GM10266 (cell line): ENCODE data around the gene P2RX7.

ENCODE experiments used
- DNase-seq: peaks from one replicate; pipeline ENCODE4 v3.0.0; 2012; ENCODE audit errors: extremely low spot score
- CTCF ChIP-seq: IDR thresholded peaks from 2 replicates; pipeline ENCODE4 v1.5.1; 2012; ENCODE audit warnings: mild to moderate bottlenecking, low read depth; ENCODE audit not compliant: control insufficient read depth, insufficient read depth; ENCODE audit errors: missing control alignments

Gene P2RX7

DNA sequence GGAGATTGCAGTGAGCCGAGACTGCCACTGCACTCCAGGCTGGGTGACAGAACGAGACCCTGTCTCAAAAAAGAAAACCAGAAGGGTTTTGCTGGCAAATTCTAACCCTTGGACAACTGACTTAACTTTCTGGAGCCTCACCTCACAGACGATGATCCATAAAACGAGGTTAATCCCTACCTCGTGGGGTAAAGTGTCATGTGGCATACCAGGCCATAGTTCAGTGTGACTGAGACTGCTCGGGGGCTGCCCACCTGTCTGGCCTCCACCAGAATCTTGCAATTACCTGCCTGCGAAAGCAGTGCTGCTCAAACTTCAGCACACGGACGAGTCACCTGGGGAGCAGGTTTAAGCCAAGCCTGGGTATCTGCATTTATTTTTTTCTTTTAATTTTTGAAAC lies 104.1 kb downstream of the P2RX7 start:
- TF ChIP-seq CTCF: no peak
- no peak for DNase-seq

- DNase-seq: no peak
- TF ChIP-seq CTCF: no peak
Measured at GRCh38 chr12:121237415-121237814, 104.7 kb downstream of the P2RX7 start.
